Upper lobe of right lung (tissue), 1 donor: ENCODE data around the gene FAXC. TPM values are rescaled to one million over a fixed set of nuclear protein-coding genes. Genes with fewer than 3 reads are reported as not detected.
A peak's percentile ranks its signal among the peaks of the same experiment; 100 is the strongest.

Source experiments
- ATAC-seq: fragments of 200-7000 bp; cut with Tn5 transposase; one replicate; pipeline ENCODE4 v1.9.1; 2020; ENCODE audit warnings: mild to moderate bottlenecking, moderate library complexity
- DNase-seq: peaks from one replicate; pipeline ENCODE4 v3.0.0-alpha.2; 2020
- H3K27ac ChIP-seq: fragments of 200-600 bp; one replicate; pipeline ENCODE4 v1.8.0; 2022
- H3K27me3 ChIP-seq: fragments of 200-600 bp; one replicate; pipeline ENCODE4 v1.8.0; 2022; ENCODE audit warnings: mild to moderate bottlenecking
- H3K36me3 ChIP-seq: fragments of 200-600 bp; one replicate; pipeline ENCODE4 v1.8.0; 2022
- H3K4me1 ChIP-seq: fragments of 200-600 bp; one replicate; pipeline ENCODE4 v1.8.0; 2022
- H3K4me3 ChIP-seq: fragments of 200-600 bp; one replicate; pipeline ENCODE4 v1.8.0; 2022; ENCODE audit warnings: mild to moderate bottlenecking
- H3K9me3 ChIP-seq: fragments of 200-600 bp; one replicate; pipeline ENCODE4 v1.8.0; 2022
- CTCF ChIP-seq: fragments of 200-600 bp; IDR thresholded peaks from one replicate; pipeline ENCODE4 v1.8.0; 2022; ENCODE audit warnings: antibody characterized with exemption
- intact Hi-C: fragments of 100-400 bp; cut with DNase I; formaldehyde crosslinking; loops from one replicate; pipeline ENCODE4 v1.11.0; 2022
- total RNA-seq: library from RNA; stranded (reverse); fragmentation: NEBNext Ultra II Directional; extraction: Animal tissue kit (Norgen Biotek cat#: 25700); gene quantifications from one replicate; pipeline ENCODE4 v1.2.1, GENCODE V29; 2021
- donor health status: DM: no; HTN: yes; CAD: no; lungs with severe emphysema.

Gene FAXC
- total RNA-seq, 1 donor from 2014 or later, result 5.4 TPM

- intact Hi-C loops, result no loop called here
- ATAC-seq (no peak), DNase-seq (no peak)
Measured at GRCh38 chr6:99250476-99250875, 99.0 kb downstream of the FAXC start.

GRCh38 chr6:99246602-99247001 is 102.9 kb downstream of the FAXC start:
- TF ChIP-seq CTCF, result no peak
- DNase-seq (no peak), ATAC-seq (no peak)
- Histone ChIP-seq H3K27me3 (no peaks in the 10 kb centered on the region), H3K4me1 (no peaks in the 10 kb centered on the region), H3K9me3 (no peaks in the 10 kb centered on the region), H3K4me3 (no peak overlapping the region), H3K36me3 (no peaks in the 10 kb centered on the region), H3K27ac (no peak overlapping the region)
- intact Hi-C loops, result no loop called here

More at GRCh38 chr6:99250476-99250875, 99.0 kb downstream of the FAXC start:
- Histone ChIP-seq H3K4me3 (no peak overlapping the region), H3K9me3 (no peaks in the 10 kb centered on the region), H3K4me1 (no peaks in the 10 kb centered on the region), H3K27me3 (no peaks in the 10 kb centered on the region), H3K36me3 (no peaks in the 10 kb centered on the region), H3K27ac (no peak overlapping the region)
- no peak for TF ChIP-seq CTCF

- Histone ChIP-seq H3K4me1 (no peaks in the 10 kb centered on the region), H3K9me3 (no peaks in the 10 kb centered on the region), H3K36me3 (no peaks in the 10 kb centered on the region), H3K27ac (no peak overlapping the region), H3K27me3 (no peaks in the 10 kb centered on the region), H3K4me3 (no peak overlapping the region)
- intact Hi-C loops, result no loop called here
- DNase-seq (no peak), ATAC-seq (peak; percentile 17)
- peak; percentile 38 for TF ChIP-seq CTCF
Measured at GRCh38 chr6:99241905-99242534, 107.5 kb downstream of the FAXC start.

- TF ChIP-seq CTCF, result no peak
- no peak for DNase-seq
Measured at GRCh38 chr6:99236010-99236409, 113.5 kb downstream of the FAXC start.

GRCh38 chr6:99233219-99233618 is 116.3 kb downstream of the FAXC start:
- H3K36me3 ChIP-seq, result no peaks in the 10 kb centered on the region
- no peaks in the 10 kb centered on the region for H3K27me3 ChIP-seq
- no peak for DNase-seq
- H3K27ac ChIP-seq, result no peak overlapping the region
- H3K9me3 ChIP-seq, result no peaks in the 10 kb centered on the region
- no peak overlapping the region for H3K4me3 ChIP-seq
- no peak for ATAC-seq
- no peaks in the 10 kb centered on the region for H3K4me1 ChIP-seq
- intact Hi-C loops, result no loop called here
- TF ChIP-seq CTCF, result no peak

More at GRCh38 chr6:99236010-99236409, 113.5 kb downstream of the FAXC start:
- H3K4me3 ChIP-seq, result no peak overlapping the region
- ATAC-seq, result no peak
- no peaks in the 10 kb centered on the region for H3K27me3 ChIP-seq
- H3K27ac ChIP-seq, result no peak overlapping the region
- no peaks in the 10 kb centered on the region for H3K9me3 ChIP-seq
- no peaks in the 10 kb centered on the region for H3K4me1 ChIP-seq
- no peaks in the 10 kb centered on the region for H3K36me3 ChIP-seq
- intact Hi-C loops, result no loop called here

- no peak for TF ChIP-seq CTCF
- H3K27ac ChIP-seq, result no peak overlapping the region
Measured at GRCh38 chr6:99232056-99232455, 117.4 kb downstream of the FAXC start.

More at GRCh38 chr6:99232056-99232455, 117.4 kb downstream of the FAXC start:
- Histone ChIP-seq H3K36me3 (no peaks in the 10 kb centered on the region), H3K27me3 (no peaks in the 10 kb centered on the region), H3K9me3 (no peaks in the 10 kb centered on the region), H3K4me3 (no peak overlapping the region), H3K4me1 (no peaks in the 10 kb centered on the region)
- DNase-seq (no peak), ATAC-seq (no peak)
- intact Hi-C loops, result no loop called here
